C4-2B (cell line): ENCODE data around the gene C2CD5.

Source experiments
- H3K27ac ChIP-seq: fragments of 450-650 bp; 2 replicates; pipeline ENCODE4 v1.5.1; 2017
- CTCF ChIP-seq: fragments of 450-650 bp; conservative IDR thresholded peaks from 2 replicates; pipeline ENCODE4 v1.5.1; 2017; ENCODE audit warnings: mild to moderate bottlenecking
- ZFX ChIP-seq: fragments of 450-650 bp; IDR thresholded peaks from 2 replicates; pipeline ENCODE4 v1.6.1; 2017

C2CD5 gene

GRCh38 chr12:22406627-22407026 is 137.7 kb downstream of the C2CD5 start:
- H3K27ac ChIP-seq, result no peak overlapping the region
- TF ChIP-seq ZFX, result no peak
- TF ChIP-seq CTCF, result no peak

GRCh38 chr12:22399464-22400180 is 144.7 kb downstream of the C2CD5 start:
- no peak for TF ChIP-seq ZFX
- TF ChIP-seq CTCF, result no peak

More at GRCh38 chr12:22399464-22400180, 144.7 kb downstream of the C2CD5 start:
- H3K27ac ChIP-seq, result no peak overlapping the region
